ENCODE measurements around the gene COL12A1. TPM values are rescaled to one million over a fixed set of nuclear protein-coding genes. Genes with fewer than 3 reads are reported as not detected.

Gene COL12A1
- polyA plus RNA-seq, 4 donors: 0.67 to 32.3 (median 7.1) TPM

DNA sequence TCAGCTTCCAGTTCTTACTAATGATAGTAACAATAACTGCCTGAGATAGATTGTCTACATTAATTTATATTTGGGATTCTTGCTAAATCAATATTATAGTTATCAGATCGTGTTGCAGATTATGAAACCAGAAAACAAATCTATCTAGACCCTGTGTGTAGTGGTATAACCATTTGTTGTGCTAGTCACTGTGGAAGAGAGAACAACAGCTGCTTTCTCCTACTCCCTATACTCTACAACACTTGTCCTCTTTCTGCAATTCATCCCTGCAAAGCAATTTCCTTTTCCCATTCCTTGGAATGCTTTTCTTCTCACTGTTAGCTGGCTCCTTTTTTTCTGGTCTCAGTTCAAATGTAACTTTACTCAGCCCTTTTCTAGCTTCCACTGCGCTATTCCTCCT, 29.4 kb upstream of the COL12A1 start:
- no peak for FAIRE-seq
- DNase-seq: no peak
- no peaks in the 10 kb centered on the region for H3K9me3 ChIP-seq (ENCODE audit: control insufficient read depth in 2 of 2, insufficient read depth in 1 of 2, low read depth in 1 of 2, low read length in 1 of 2)
- H3K36me3 ChIP-seq (ENCODE audit: control insufficient read depth in 3 of 3, insufficient read depth in 2 of 3, low read depth in 1 of 3, low read length in 3 of 3): peaks cover 7 to 15% (median 8%) of the 10 kb centered on the region in 3 donors
- H3K4me1 ChIP-seq (ENCODE audit: control insufficient read depth in 3 of 3, insufficient read depth in 2 of 3, low read depth in 1 of 3, low read length in 2 of 3): no peaks in the 10 kb centered on the region
- no peak overlapping the region for H3K27ac ChIP-seq (ENCODE audit: low read depth in 1 of 3, low read length in 2 of 3)
- H3K4me3 ChIP-seq (ENCODE audit: low read depth in 1 of 3, low read length in 3 of 3): no peak overlapping the region
- WGBS, 3 donors: 85 to 92% (median 87%) methylated on average over 2 of the region's 2 CpGs
- H3K27me3 ChIP-seq (ENCODE audit: control insufficient read depth in 3 of 3, insufficient read depth in 3 of 3, low read length in 3 of 3): no peaks in the 10 kb centered on the region

GRCh38 chr6:75234126-75234865, 28.4 kb upstream of the COL12A1 start:
- Histone ChIP-seq H3K4me3 (ENCODE audit: low read depth in 1 of 3, low read length in 3 of 3) (no peak overlapping the region), H3K27me3 (ENCODE audit: control insufficient read depth in 3 of 3, insufficient read depth in 3 of 3, low read length in 3 of 3) (no peaks in the 10 kb centered on the region), H3K36me3 (ENCODE audit: control insufficient read depth in 3 of 3, insufficient read depth in 2 of 3, low read depth in 1 of 3, low read length in 3 of 3) (peaks cover 6 to 15% (median 7%) of the 10 kb centered on the region in 3 donors), H3K9me3 (ENCODE audit: control insufficient read depth in 2 of 2, insufficient read depth in 1 of 2, low read depth in 1 of 2, low read length in 1 of 2) (no peaks in the 10 kb centered on the region), H3K4me1 (ENCODE audit: control insufficient read depth in 3 of 3, insufficient read depth in 2 of 3, low read depth in 1 of 3, low read length in 2 of 3) (no peaks in the 10 kb centered on the region), H3K27ac (ENCODE audit: low read depth in 1 of 3, low read length in 2 of 3) (no peak overlapping the region)
- no peak for FAIRE-seq
- DNase-seq: no peak
- 65 to 89% (median 79%) methylated on average over 3 of the region's 3 CpGs for WGBS, 3 donors

DNA sequence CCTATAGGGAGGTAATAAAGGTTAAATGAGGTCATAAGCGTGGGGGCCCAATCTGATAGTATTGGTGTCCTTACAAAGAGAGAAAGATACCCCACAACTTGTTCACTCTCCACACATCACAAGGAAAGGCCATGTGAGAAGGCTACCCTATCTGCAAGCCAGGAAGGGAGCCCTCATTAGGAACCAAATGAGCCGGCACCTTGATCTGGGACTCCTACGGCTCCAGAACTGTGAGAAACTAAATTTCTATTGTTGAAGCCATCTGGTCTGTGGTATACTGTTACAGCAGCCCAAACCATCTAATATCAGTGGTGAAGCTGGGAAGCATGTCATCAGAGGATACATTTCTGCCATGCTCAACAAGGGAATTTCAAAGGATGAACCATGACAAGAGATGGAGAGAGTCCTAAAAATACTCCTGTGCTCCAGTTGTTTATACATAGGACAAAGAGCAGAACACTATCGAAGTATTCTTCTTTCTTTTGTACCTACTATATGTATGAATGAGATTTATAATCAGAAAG, 27.3 kb upstream of the COL12A1 start:
- no peak for DNase-seq
- FAIRE-seq: no peak
- Histone ChIP-seq H3K27me3 (ENCODE audit: control insufficient read depth in 3 of 3, insufficient read depth in 3 of 3, low read length in 3 of 3) (no peaks in the 10 kb centered on the region), H3K36me3 (ENCODE audit: control insufficient read depth in 3 of 3, insufficient read depth in 2 of 3, low read depth in 1 of 3, low read length in 3 of 3) (peaks cover 0 to 11% (median 4%) of the 10 kb centered on the region in 3 donors), H3K4me3 (ENCODE audit: low read depth in 1 of 3, low read length in 3 of 3) (no peak overlapping the region), H3K4me1 (ENCODE audit: control insufficient read depth in 3 of 3, insufficient read depth in 2 of 3, low read depth in 1 of 3, low read length in 2 of 3) (no peaks in the 10 kb centered on the region), H3K9me3 (ENCODE audit: control insufficient read depth in 2 of 2, insufficient read depth in 1 of 2, low read depth in 1 of 2, low read length in 1 of 2) (no peaks in the 10 kb centered on the region), H3K27ac (ENCODE audit: low read depth in 1 of 3, low read length in 2 of 3) (no peak overlapping the region)
- 92 to 95% (median 94%) methylated on average over 4 of the region's 4 CpGs for WGBS, 3 donors

GRCh38 chr6:75230484-75231325, 24.9 kb upstream of the COL12A1 start:
- Histone ChIP-seq H3K4me1 (ENCODE audit: control insufficient read depth in 3 of 3, insufficient read depth in 2 of 3, low read depth in 1 of 3, low read length in 2 of 3) (no peaks in the 10 kb centered on the region), H3K27me3 (ENCODE audit: control insufficient read depth in 3 of 3, insufficient read depth in 3 of 3, low read length in 3 of 3) (no peaks in the 10 kb centered on the region), H3K9me3 (ENCODE audit: control insufficient read depth in 2 of 2, insufficient read depth in 1 of 2, low read depth in 1 of 2, low read length in 1 of 2) (no peaks in the 10 kb centered on the region), H3K4me3 (ENCODE audit: low read depth in 1 of 3, low read length in 3 of 3) (no peak overlapping the region), H3K27ac (ENCODE audit: low read depth in 1 of 3, low read length in 2 of 3) (no peak overlapping the region), H3K36me3 (ENCODE audit: control insufficient read depth in 3 of 3, insufficient read depth in 2 of 3, low read depth in 1 of 3, low read length in 3 of 3) (no peaks in the 10 kb centered on the region)
- DNase-seq (peak; percentile 38 to 68), FAIRE-seq (no peak)
- 56 to 59% (median 58%) methylated on average over 10 of the region's 10 CpGs for WGBS, 3 donors

- H3K9me3 ChIP-seq (ENCODE audit: control insufficient read depth in 2 of 2, insufficient read depth in 1 of 2, low read depth in 1 of 2, low read length in 1 of 2): no peaks in the 10 kb centered on the region
- FAIRE-seq (no peak), DNase-seq (no peak)
- no peaks in the 10 kb centered on the region for H3K27me3 ChIP-seq (ENCODE audit: control insufficient read depth in 3 of 3, insufficient read depth in 3 of 3, low read length in 3 of 3)
- H3K36me3 ChIP-seq (ENCODE audit: control insufficient read depth in 3 of 3, insufficient read depth in 2 of 3, low read depth in 1 of 3, low read length in 3 of 3): no peaks in the 10 kb centered on the region
- H3K27ac ChIP-seq (ENCODE audit: low read depth in 1 of 3, low read length in 2 of 3): no peak overlapping the region
- H3K4me1 ChIP-seq (ENCODE audit: control insufficient read depth in 3 of 3, insufficient read depth in 2 of 3, low read depth in 1 of 3, low read length in 2 of 3): no peaks in the 10 kb centered on the region
- WGBS, 3 donors: 25 to 59% (median 36%) methylated on average over 6 of the region's 6 CpGs
- H3K4me3 ChIP-seq (ENCODE audit: low read depth in 1 of 3, low read length in 3 of 3): no peak overlapping the region
Measured at GRCh38 chr6:75224303-75224926, 18.6 kb upstream of the COL12A1 start.

DNA sequence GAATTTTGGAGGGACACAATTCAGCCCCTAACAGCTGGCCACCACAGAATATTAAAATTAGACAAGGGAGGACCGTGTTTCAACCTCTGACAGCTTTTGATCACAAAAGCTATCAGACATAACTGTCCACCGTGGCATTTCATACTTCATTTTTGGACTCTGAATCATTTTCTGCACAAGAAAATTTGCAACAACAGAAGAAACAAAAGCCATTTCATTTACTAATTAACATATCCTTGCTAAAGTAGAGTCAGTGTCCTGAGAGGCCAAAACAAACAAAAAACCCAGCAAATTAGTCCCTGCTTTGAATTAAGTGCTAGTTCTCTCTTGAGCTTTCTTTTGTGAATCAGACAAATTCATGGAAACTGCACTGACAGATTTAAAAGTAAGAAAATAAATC, 17.6 kb upstream of the COL12A1 start:
- no peak for FAIRE-seq
- no peak overlapping the region for H3K27ac ChIP-seq (ENCODE audit: low read depth in 1 of 3, low read length in 2 of 3)
- H3K9me3 ChIP-seq (ENCODE audit: control insufficient read depth in 2 of 2, insufficient read depth in 1 of 2, low read depth in 1 of 2, low read length in 1 of 2): no peaks in the 10 kb centered on the region
- WGBS, 3 donors: 74 to 83% (median 76%) methylated on average over 2 of the region's 2 CpGs
- H3K27me3 ChIP-seq (ENCODE audit: control insufficient read depth in 3 of 3, insufficient read depth in 3 of 3, low read length in 3 of 3): no peaks in the 10 kb centered on the region
- no peaks in the 10 kb centered on the region for H3K36me3 ChIP-seq (ENCODE audit: control insufficient read depth in 3 of 3, insufficient read depth in 2 of 3, low read depth in 1 of 3, low read length in 3 of 3)
- H3K4me1 ChIP-seq (ENCODE audit: control insufficient read depth in 3 of 3, insufficient read depth in 2 of 3, low read depth in 1 of 3, low read length in 2 of 3): no peaks in the 10 kb centered on the region
- no peak overlapping the region for H3K4me3 ChIP-seq (ENCODE audit: low read depth in 1 of 3, low read length in 3 of 3)
- no peak for DNase-seq

GRCh38 chr6:75222261-75222660, 16.4 kb upstream of the COL12A1 start:
- Histone ChIP-seq H3K9me3 (ENCODE audit: control insufficient read depth in 2 of 2, insufficient read depth in 1 of 2, low read depth in 1 of 2, low read length in 1 of 2) (no peaks in the 10 kb centered on the region), H3K4me1 (ENCODE audit: control insufficient read depth in 3 of 3, insufficient read depth in 2 of 3, low read depth in 1 of 3, low read length in 2 of 3) (no peaks in the 10 kb centered on the region), H3K27ac (ENCODE audit: low read depth in 1 of 3, low read length in 2 of 3) (no peak overlapping the region), H3K27me3 (ENCODE audit: control insufficient read depth in 3 of 3, insufficient read depth in 3 of 3, low read length in 3 of 3) (no peaks in the 10 kb centered on the region), H3K36me3 (ENCODE audit: control insufficient read depth in 3 of 3, insufficient read depth in 2 of 3, low read depth in 1 of 3, low read length in 3 of 3) (no peaks in the 10 kb centered on the region), H3K4me3 (ENCODE audit: low read depth in 1 of 3, low read length in 3 of 3) (no peak overlapping the region)
- FAIRE-seq (no peak), DNase-seq (no peak)

DNA sequence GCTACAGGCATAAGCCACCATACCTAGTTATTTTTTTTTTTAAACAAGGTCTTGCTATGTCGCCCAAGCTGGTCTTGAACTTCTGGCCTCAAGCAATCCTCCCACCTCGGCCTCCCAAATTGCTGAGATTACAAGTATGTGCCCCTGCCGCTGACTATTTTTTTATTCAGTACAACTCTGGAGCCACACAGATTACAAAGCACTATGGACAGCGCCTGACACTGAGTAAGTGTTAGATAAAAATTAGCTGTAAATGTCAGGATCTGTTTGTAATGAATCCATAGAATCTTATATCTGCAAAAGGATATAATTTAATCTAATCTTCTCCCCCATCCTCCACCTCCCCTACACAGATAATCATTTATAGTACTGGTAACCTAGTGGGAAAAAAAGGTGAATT, 15.3 kb upstream of the COL12A1 start:
- no peaks in the 10 kb centered on the region for H3K4me1 ChIP-seq (ENCODE audit: control insufficient read depth in 3 of 3, insufficient read depth in 2 of 3, low read depth in 1 of 3, low read length in 2 of 3)

More for the DNA sequence above, 15.3 kb upstream of the COL12A1 start:
- Histone ChIP-seq H3K27me3 (ENCODE audit: control insufficient read depth in 3 of 3, insufficient read depth in 3 of 3, low read length in 3 of 3) (no peaks in the 10 kb centered on the region), H3K27ac (ENCODE audit: low read depth in 1 of 3, low read length in 2 of 3) (no peak overlapping the region), H3K36me3 (ENCODE audit: control insufficient read depth in 3 of 3, insufficient read depth in 2 of 3, low read depth in 1 of 3, low read length in 3 of 3) (no peaks in the 10 kb centered on the region), H3K4me3 (ENCODE audit: low read depth in 1 of 3, low read length in 3 of 3) (no peak overlapping the region), H3K9me3 (ENCODE audit: control insufficient read depth in 2 of 2, insufficient read depth in 1 of 2, low read depth in 1 of 2, low read length in 1 of 2) (no peaks in the 10 kb centered on the region)
- DNase-seq (no peak), FAIRE-seq (no peak)
- WGBS, 3 donors: 90 to 95% (median 92%) methylated on average over 4 of the region's 4 CpGs
